NCI-H1930 (cell line): Measurements from ENCODE around the gene POC1A.

Experiments
- DNase-seq, 2 experiments: peaks; one replicate each; lab custom pipeline; 2025; lab: John Stamatoyannopoulos, UW

POC1A gene

DNA sequence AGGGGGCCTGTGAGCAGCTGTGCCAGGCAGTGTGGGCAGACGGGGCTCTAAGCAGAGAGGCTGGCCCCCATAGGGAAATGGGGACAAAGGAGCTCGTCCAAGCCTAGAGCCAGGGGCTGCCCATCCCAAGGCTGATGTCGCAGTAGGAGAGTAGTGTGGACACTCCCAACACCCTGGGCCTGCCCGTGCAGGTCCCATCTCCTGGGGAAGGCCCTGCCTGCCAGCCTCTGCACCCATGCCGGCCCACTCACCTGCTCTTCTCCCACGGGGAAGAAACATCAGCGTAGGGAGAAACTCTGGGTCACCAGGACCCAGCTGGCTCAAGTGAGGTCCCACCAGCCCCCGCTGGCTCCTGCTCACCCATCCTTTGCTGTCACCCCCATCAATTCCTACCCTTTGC, 87.2 kb downstream of the POC1A start:
- DNase-seq: no peak

DNA sequence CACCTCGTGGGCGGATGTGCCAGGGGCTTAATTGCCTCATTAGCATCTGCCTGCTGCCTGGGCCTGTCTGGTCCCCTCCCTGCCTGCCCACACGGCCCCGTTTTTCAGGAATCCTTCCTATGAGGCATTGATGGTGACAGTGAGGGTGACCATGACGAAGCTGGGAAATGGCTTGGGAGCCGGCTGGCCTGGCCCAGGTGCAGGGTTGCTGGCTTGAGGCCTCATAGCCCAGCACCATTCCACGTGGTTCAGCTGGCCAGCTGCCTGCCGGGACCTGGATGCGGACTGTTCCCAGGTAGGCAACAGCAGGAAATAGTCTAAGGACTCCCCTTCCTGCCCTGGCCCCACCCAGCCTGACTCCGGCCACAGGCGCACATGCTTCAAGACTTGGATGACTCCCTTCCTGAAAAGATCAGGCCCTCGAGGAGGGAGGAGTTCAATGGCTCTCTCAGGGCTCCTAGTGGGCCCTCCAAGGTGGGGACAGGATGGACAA, 88.9 kb downstream of the POC1A start:
- no peak for DNase-seq

DNA sequence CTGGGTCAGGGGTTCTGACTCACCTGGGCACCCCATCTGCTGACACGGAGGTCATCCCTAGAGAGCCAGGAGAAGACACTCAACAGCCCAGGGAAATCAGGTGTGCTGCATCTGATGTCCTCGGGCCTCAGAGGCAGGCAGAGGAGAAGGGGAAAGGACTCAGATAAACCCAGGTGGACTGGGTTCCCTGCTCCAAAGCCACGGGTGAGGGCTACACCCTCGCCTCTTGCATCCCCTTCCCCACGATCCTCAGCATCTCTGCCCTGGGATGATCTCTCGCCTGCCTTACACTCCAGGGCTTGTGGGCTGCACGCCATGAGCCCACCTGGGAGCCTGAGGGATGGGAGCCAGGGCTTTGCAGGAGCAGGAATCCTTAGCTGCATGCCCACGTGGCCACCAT, 89.7 kb downstream of the POC1A start:
- DNase-seq: no peak

DNA sequence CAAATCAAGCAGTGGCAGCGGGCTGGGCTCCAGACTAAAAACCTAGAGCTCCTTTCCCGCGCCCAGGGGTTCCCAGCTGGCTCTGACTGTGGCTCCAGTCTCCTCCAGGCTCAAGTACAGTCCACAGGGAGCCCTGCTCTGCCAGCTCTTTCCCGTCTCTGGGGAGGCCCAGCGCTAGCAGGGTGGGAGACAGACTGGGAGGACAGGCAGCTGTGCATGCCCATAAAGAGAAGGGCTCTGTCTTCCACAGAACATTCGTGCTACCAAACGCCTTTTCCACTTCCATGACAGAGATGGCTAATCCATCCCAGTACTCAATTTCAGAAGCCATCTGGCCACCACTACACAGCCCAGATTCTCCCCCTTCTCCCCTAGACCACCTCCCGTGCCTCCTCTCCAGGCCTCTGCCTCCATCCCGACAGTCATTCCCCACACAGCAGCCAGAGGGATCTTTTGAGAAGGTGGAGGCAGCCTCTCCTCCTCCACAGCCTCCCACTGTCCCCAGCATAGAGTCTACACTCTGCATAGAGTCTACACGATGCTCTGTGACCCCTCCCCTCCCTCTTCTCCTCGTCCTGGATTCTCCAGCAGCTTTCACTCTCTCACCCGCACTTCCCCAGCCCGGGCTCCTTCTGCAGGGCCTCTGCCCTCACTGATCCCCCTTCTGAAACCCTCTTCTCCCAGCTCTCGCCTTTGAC, 91.0 kb downstream of the POC1A start:
- no peak for DNase-seq

DNA sequence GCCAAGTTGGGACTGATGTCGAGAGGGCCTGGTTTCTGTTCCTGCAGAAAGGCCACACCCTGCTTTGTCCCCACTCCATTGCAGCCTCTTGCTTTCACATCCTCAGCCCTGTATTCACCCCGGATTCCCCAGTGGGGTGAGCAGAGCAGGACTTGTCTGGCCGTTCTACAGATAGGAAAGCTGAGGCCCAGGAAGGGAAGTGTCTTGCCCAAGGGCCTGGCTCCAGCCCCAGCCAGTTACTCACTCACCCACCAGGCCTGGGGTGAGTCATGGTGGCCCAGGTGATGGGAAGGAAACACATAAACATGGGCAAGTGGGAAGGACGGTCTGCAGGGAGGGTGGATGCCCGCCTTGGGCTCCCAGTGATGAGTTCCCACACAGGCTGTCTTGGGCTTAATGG, 91.7 kb downstream of the POC1A start:
- DNase-seq: no peak

DNA sequence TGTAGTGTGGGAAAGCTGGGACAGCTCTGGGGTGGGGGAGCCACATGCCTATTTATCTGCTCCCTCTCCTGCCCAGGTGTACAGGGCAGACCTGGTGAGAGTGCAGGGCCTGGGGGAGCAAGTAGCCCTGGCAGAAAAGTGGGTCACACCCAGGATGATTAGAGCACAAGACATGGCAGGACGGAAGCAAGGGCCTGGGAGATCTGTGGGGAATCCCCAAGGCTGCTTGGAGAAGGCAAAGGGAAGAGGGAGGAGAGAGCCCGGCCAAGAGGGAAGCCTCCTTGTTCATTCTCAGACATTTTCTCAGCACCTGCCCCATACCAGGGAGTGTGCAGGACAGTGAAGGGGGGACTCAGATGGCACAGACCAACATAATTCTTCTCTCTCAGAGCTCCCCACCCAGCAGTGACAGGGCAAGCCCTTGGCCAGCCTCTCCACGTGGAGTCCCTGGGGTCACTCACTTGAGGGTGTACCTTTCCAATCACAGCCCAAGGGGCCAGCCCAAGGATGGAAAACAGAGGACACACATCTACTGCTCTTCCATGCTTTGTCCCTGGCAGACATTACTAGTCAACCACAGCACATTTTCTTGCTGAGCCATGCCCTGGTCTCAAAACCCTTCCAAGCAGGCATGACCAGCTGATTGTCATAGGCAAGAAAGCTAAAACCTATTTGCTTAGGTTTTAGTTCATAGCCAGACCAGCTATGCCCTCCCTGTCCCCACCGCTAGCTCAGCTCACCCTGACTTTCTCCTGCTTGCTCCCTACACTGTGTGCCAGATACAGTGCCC, 92.9 kb downstream of the POC1A start:
- no peak for DNase-seq

DNA sequence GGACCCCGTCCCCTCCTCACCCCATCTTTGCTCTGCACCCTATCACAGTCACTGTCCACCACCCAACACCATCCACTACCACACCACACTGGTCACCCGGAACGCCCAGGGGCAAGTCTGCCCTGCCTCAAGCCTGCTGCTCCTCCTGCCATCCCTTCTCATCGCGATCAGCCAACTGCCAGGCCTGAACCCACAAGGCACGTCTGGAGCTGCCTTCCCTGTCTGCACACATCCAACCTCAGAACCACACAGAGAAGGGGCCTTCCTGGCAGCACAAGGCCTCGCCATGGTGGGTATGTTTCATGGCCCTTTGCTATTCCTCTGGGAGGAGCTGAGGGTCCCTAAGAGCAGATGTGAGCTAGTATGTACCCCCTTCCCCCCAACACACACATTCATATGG, 94.4 kb downstream of the POC1A start:
- no peak for DNase-seq

DNA sequence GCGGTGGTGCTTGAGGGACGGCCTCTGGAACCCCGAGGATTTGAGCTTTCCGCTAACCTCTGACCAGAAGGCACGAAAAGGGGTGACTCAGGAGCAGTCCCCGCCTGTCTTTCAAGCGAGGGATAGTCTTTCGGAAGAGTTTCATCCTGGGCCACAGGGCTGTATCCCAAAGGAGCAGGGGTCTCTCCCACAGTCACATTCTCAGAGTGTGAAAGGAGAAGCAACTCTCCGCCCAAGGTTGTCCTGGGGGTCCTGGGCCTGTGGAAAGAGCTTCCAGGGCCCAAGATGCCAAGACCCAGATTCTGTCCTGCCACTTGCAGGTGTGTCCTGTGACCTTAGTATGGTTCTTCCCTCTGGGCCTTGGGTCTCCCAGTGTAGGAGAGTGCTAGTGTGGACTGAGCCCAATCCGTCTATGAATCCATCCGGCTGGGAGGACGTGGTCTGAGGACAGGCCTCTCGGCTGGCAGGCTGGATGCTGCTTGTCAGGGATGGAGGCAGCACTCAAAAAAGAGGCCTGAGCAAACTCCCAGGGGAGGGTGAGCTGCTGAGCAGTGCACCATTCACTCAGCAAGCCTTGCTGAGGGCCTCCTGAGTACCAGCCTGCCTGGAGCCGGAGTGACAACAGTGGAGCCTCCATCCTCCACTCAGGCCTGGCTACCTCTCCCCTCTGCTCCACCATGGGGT, 96.3 kb downstream of the POC1A start:
- DNase-seq: no peak

DNA sequence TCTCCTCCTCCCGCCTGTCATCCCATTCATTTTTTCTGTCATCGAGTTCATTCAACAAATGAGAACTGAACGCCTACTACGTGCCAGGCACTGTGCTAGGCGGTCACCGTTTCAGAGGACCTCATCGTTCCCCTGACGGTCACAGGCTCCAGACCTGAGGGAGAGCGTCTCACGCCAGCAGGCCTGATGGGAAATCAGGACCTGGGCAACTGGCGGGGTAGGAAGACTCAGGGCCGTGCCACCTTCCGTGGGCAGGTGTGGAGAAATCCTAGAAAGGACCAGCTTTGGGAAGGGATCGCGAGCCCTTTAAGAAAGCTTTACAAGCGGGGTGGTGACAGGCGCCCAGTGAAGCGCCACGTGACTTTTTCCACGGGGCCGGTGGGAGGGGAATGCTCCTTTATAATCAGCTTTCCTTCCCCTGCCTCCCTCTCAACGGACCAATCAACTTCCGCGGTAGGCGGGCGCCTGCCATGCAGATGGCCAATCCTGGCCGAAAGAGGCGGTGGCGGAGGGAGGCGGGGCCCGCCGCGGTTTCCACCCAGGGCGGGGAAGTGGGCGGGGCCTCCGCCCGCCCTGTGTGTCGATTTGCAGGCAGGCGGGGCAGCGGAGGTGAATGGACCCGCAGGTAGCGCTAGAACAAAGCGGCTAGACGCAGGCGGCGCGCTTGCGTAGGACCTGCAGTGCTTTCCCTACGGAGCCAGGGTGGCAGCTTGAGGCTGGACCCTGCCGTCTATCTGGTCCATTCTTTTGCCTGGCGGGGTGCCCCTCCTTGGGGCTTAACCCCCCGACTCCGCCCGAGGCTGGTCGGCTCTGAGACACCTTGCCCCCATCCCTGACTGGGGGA, 97.0 kb downstream of the POC1A start:
- DNase-seq: peak; percentile 88 to 94

DNA sequence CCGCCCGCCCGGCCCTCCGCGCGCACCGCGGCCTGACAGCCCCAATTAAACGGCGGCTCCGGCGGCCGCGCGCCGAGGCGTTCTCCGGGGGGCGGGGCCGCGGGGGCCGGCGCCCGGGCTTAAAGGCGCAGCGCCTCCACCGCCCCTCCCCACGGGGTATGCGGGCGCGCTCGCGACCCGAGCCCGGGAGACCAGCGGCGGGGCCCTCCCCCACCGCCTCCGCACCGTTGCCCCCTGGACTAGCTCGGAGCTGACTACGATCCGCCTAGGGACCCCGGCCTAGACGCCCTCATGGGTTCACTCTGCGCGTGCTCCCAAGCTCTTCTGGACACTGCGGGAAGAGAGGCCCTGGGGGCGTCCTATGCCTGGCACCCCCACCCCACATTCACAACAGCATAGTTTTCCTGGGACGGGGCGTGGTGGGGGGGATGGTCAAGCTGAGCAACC, 97.7 kb downstream of the POC1A start, which contains the start of gene DUSP7:
DUSP7 (minus strand) TSS at position 51 of the 447 bp plus-strand sequence. CDS start 205 bp downstream, outside the sequence.
- DNase-seq: peak; percentile 12 to 67

DNA sequence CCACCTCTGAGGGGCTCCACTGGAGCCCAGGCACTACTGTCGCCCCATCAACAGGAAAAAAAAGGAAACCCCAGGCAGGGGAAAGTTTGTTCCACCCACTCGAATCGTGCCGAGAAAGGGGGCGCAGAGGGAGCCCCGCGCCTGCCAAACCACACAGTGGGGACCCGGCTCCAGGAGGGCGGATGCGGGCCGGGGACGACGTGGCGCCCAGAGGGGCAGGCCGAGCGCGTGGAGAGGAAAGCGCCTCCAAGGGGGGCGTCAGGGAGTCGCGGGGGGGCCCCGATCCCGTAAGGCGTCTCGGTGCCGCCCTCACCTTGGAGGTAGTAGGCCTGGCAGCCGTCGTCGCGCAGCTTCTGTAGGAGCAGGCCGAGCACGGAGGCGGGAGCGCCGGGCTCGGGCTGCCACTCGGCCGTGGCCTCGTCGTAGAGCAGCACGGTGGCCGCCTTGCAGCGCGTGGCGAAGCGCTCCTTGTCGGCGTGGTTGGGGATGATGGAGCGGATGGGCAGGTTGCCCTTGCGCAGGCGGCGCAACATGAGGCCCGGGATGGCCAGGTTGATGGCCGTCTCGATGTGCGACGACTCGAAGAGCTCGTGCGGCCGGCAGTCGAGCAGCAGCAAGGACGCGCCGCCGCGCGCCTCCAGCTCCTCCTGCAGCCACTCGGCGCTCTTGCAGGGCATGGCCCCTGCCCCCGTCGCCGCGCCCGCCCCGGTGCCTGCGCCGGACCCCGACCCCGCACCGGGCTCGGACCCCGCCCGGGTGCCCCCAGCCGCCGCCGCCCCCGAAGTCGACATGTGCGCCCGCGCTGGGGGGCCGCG, 98.5 kb downstream of the POC1A start:
- peak in 1 of 2 experiments; percentile 21 for DNase-seq

DNA sequence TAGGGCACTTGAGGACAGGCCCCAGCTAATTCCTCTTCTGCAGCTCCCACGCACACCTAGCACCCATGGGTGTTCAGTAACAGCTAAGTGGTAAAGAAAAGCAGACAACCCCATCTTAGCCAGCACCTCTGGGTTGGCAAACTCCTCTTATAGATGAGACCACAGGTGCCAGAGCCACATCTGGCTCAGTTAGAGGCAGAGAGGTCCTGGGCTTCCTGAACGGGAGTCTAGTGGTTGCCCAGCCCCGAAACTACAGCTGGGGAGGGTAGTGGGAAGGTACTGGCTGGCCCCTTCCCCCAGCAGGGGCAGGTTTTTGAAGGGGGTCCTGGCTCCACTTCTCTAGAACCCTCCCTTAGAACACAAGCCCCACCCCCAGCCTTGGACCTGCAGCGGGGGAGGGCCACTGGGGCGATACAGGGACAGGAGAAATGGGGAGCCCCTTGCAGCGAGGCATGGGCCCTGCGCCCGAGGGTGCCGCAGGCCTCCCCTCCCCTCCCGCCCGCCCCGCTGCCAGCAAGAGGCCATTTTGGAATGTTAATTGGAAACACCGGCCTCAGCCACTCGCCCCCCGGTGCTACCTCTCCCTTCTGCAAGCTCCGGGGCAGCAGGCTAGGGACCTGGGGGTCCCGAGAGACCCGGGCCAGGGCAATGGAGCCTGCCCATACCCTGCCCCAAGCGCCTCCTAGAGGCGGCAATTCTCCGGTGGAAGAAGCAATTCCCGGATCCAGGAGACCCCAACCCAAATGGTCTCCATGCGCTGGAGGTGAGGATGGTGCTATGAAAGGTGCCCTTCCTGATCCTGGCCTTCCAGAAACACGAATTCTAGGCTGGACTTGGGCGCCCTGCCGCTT, 99.3 kb downstream of the POC1A start:
- DNase-seq: no peak

DNA sequence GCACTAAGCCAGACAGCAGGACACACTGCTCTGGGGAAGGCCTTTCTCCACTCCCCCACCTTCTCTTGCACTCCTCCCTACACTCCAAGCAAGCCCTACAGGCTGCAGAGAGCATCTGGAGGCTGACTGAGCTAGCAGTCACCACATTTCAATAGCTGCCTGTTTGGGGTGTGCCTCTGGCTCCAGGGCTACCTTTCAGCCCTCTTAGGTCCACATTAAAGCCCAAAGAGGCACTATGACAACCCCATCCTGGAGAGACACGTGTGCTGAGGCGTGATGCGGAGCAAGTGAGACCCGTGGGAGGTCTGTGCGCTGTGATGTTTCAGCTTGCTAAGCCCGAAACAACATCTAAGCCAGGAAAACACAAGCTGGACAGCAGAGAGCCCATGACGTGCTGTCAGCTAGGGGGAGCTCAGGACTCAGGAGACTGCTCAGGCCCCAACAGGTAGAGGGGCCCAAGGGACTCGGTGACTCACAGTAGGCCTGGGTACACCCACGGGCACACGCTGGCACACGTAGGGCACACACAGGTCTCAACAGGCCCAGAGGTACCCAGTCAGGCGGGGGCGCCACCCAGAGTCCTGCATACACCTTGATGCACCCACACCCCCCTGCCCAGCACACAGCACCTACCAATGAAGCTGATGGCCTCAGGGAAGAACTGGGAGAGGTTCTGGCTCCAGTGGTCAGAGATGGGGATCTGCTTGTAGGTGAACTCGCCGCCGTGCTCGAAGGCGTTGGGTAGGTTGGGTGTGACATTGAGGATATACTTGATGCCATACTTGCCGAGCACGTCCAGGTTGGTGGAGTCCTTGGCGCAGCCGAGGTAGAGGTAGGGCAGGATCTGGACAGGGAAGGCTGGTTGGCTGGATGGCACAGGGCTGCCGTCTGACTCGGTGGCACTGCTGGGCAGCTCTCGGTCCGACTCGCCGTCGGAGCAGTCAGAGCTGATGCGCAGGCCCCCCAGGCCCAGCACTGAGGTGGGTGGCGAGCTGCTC, 100.6 kb downstream of the POC1A start:
- no peak for DNase-seq

DNA sequence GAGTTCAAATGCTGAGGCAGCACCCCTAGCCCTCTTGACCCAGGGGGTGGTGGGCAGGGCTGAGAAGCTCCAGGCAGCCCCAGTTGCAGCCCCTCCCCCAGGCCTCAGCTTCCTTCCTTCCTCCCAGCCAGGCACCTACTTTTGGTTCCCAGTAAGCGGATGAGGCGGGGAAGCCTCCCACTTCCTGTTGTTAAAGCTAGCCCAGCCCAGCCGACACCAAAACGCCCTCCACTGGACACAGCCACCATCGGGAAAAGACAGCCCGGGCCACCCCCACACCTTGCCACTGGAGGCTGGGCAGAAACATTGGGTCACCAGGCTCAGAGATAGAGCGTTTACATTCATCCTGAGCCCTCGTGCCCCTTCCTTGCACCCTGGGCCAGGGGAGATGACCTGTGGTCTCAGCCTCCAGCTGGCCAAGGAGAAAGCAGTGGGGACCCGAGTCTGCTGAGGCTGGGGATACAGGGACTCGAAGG, 101.4 kb downstream of the POC1A start:
- DNase-seq: no peak

DNA sequence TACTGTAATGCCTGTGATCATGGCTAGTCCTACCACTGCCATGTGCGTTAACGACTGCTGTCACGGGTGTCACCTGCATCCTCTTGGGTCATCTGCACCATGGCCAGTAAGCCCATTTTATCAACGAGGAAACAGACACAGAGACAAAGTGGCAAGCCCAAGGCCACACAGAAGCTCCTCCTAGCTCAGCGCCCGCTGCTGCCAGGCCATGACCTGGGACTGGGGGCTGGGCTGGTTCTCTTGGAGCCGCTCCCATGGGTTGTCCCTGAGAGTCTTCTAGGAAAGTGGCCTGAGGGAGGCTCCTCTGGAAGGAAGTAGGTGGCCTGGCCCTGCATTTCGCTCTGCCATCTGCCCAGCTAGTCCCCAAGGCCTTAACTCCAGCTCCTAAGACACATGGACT, 102.8 kb downstream of the POC1A start:
- DNase-seq: no peak

DNA sequence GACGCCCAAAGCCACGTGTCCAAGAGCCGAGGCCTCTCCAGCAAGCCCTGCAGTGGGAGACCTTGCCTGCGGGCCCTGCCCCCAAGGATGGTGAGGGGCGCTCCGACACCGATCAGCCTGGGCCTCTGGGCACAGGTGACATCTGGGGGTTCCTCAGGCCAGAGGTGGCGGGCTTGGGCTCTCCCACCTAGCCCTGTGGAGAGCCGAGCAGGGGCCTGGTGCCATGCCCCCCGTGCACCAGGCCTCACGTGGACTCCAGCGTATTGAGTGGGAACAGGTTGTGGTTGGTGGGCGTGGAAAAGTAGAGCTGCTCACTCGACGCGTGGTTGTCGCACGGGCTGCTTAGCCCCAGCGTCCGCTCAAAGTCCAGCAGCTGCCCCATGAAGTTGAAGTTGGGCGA, 103.7 kb downstream of the POC1A start:
- no peak for DNase-seq

DNA sequence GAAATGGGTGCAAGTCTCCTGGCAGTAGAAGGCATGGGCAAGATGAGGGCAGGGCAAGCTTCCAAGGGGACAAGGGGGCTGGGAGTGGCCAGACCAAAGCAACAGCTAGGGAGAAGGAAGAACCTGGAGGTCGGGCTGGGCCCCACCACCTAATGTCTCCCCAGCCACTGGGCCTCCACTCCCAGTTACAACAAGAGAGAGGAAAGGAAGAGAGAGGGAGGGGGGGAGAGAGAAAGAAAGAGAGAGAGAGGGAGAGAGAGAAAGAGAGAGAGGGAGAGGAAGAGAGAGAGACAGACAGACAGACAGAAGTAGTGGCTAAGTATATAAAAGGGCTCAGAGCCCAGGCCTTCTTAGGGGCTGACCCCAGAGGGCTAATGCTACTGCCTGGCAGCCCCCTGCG, 104.7 kb downstream of the POC1A start:
- no peak for DNase-seq

DNA sequence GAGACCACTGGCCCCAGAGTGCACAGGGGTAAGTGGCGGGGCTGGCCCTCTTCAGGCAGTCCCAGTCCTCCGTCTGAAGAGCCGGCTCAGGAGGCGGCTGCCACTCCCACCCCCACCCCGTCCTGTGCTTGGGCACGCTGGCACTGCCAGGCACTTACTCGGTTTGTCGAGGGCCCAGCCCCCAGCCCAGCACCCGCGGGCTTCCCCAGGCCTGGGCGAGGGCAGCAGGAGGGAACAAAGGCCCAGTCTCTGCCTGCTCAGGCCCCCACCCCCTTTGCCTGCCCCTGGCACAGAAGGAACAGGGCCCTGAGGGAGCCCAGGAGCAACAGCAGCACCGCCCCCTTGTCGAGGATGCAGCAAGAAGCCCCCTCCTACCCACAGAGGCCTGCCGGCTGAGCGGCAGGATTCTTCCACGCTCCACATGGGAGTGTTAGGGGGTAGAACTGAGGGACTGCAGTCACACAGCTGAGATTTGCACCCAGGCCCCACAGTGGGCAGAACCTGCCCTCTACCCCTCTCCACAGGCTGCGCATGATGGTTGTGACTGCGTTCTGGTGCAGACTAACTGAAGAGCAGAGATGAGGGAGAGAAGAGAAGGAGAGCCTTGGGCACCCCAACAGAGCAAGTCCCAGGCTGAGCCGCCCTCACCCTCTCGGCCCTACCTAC, 106.8 kb downstream of the POC1A start:
- no peak for DNase-seq
